ENCODE data around the gene CPT1B. TPM values are rescaled to one million over a fixed set of nuclear protein-coding genes. Genes with fewer than 3 reads are reported as not detected.

The CPT1B gene
- total and polyA plus RNA-seq, 10 of the 15 experiments (the other 5 are each of a cell fraction or from before 2014, with no cell fraction given), result 3.5 to 54.0 (median 21.7) TPM

DNA sequence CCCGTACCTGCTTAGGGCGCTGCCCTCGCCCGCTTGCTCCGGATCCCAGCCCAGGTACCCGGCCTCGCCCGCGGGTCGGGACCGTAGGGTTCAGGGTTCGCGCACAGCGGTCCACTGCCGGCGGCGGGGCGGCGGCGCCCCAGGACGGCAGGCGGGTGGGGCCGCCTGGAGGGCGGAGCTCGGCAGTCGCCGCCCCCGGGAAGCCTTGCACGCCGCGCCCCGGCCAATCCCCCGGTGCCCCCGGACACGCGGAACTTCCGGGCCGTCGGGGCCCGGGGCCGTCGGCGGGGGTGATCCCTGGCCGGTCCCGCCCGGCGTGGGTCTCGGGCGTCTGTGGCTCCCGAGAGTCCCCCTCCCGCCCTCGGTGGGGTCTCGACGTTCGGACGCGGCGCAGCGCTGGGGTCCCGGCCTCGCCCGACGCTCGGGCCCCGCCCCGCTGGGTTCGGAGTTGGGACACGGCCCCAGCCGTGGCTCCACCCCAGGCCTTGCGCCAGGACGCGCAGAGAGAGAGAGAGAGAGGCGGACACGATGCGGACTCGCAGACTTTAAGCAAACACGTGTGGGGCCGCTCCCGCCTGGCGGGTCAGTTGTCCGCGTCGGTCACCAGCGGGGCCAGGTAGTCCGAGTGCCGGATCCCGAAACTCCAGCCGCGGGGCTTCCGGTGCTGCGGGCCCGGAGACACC lies 48.2 kb downstream of the CPT1B start, which contains the start of gene TYMP (continued):
- TF ChIP-seq TCF12 (IDR thresholded peaks at IDR 0.05; ENCODE audit: low read depth, low read length) (no peak), CREM (IDR thresholded peaks at IDR 0.05; ENCODE audit: low read depth) (peak; percentile 4), SUZ12 (IDR thresholded peaks at IDR 0.05; ENCODE audit: unreplicated experiment) (no peak), RELA (IDR thresholded peaks at IDR 0.05; ENCODE audit: borderline replicate concordance, partially characterized antibody) (no peak), NR2C1 (IDR thresholded peaks at IDR 0.05) (peak; percentile 31; the same call in 1 of the 2 replicates), SREBF1 (IDR thresholded peaks at IDR 0.05; ENCODE audit: low read length) (no peak), RB1 (IDR thresholded peaks at IDR 0.05; ENCODE audit: borderline replicate concordance) (no peak; the same call in 1 of the 2 replicates)
- TF ChIP-seq, protein P1, sequence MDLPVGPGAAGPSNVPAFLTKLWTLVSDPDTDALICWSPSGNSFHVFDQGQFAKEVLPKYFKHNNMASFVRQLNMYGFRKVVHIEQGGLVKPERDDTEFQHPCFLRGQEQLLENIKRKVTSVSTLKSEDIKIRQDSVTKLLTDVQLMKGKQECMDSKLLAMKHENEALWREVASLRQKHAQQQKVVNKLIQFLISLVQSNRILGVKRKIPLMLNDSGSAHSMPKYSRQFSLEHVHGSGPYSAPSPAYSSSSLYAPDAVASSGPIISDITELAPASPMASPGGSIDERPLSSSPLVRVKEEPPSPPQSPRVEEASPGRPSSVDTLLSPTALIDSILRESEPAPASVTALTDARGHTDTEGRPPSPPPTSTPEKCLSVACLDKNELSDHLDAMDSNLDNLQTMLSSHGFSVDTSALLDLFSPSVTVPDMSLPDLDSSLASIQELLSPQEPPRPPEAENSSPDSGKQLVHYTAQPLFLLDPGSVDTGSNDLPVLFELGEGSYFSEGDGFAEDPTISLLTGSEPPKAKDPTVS (IDR thresholded peaks at IDR 0.05; ENCODE audit: low read depth, low read length), result no peak
- TF ChIP-seq, protein P2, sequence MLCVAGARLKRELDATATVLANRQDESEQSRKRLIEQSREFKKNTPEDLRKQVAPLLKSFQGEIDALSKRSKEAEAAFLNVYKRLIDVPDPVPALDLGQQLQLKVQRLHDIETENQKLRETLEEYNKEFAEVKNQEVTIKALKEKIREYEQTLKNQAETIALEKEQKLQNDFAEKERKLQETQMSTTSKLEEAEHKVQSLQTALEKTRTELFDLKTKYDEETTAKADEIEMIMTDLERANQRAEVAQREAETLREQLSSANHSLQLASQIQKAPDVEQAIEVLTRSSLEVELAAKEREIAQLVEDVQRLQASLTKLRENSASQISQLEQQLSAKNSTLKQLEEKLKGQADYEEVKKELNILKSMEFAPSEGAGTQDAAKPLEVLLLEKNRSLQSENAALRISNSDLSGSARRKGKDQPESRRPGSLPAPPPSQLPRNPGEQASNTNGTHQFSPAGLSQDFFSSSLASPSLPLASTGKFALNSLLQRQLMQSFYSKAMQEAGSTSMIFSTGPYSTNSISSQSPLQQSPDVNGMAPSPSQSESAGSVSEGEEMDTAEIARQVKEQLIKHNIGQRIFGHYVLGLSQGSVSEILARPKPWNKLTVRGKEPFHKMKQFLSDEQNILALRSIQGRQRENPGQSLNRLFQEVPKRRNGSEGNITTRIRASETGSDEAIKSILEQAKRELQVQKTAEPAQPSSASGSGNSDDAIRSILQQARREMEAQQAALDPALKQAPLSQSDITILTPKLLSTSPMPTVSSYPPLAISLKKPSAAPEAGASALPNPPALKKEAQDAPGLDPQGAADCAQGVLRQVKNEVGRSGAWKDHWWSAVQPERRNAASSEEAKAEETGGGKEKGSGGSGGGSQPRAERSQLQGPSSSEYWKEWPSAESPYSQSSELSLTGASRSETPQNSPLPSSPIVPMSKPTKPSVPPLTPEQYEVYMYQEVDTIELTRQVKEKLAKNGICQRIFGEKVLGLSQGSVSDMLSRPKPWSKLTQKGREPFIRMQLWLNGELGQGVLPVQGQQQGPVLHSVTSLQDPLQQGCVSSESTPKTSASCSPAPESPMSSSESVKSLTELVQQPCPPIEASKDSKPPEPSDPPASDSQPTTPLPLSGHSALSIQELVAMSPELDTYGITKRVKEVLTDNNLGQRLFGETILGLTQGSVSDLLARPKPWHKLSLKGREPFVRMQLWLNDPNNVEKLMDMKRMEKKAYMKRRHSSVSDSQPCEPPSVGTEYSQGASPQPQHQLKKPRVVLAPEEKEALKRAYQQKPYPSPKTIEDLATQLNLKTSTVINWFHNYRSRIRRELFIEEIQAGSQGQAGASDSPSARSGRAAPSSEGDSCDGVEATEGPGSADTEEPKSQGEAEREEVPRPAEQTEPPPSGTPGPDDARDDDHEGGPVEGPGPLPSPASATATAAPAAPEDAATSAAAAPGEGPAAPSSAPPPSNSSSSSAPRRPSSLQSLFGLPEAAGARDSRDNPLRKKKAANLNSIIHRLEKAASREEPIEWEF (IDR thresholded peaks at IDR 0.05; ENCODE audit: insufficient replicate concordance, low read depth, low read length), result no peak
- TF ChIP-seq, protein P3, sequence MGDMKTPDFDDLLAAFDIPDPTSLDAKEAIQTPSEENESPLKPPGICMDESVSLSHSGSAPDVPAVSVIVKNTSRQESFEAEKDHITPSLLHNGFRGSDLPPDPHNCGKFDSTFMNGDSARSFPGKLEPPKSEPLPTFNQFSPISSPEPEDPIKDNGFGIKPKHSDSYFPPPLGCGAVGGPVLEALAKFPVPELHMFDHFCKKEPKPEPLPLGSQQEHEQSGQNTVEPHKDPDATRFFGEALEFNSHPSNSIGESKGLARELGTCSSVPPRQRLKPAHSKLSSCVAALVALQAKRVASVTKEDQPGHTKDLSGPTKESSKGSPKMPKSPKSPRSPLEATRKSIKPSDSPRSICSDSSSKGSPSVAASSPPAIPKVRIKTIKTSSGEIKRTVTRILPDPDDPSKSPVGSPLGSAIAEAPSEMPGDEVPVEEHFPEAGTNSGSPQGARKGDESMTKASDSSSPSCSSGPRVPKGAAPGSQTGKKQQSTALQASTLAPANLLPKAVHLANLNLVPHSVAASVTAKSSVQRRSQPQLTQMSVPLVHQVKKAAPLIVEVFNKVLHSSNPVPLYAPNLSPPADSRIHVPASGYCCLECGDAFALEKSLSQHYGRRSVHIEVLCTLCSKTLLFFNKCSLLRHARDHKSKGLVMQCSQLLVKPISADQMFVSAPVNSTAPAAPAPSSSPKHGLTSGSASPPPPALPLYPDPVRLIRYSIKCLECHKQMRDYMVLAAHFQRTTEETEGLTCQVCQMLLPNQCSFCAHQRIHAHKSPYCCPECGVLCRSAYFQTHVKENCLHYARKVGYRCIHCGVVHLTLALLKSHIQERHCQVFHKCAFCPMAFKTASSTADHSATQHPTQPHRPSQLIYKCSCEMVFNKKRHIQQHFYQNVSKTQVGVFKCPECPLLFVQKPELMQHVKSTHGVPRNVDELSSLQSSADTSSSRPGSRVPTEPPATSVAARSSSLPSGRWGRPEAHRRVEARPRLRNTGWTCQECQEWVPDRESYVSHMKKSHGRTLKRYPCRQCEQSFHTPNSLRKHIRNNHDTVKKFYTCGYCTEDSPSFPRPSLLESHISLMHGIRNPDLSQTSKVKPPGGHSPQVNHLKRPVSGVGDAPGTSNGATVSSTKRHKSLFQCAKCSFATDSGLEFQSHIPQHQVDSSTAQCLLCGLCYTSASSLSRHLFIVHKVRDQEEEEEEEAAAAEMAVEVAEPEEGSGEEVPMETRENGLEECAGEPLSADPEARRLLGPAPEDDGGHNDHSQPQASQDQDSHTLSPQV (IDR thresholded peaks at IDR 0.05), result no peak
- TF ChIP-seq, protein P4, sequence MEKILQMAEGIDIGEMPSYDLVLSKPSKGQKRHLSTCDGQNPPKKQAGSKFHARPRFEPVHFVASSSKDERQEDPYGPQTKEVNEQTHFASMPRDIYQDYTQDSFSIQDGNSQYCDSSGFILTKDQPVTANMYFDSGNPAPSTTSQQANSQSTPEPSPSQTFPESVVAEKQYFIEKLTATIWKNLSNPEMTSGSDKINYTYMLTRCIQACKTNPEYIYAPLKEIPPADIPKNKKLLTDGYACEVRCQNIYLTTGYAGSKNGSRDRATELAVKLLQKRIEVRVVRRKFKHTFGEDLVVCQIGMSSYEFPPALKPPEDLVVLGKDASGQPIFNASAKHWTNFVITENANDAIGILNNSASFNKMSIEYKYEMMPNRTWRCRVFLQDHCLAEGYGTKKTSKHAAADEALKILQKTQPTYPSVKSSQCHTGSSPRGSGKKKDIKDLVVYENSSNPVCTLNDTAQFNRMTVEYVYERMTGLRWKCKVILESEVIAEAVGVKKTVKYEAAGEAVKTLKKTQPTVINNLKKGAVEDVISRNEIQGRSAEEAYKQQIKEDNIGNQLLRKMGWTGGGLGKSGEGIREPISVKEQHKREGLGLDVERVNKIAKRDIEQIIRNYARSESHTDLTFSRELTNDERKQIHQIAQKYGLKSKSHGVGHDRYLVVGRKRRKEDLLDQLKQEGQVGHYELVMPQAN (conservative IDR thresholded peaks at IDR 0.05), result peak; percentile 61; the same call in 1 of the 2 replicates
- TF ChIP-seq, protein P5, sequence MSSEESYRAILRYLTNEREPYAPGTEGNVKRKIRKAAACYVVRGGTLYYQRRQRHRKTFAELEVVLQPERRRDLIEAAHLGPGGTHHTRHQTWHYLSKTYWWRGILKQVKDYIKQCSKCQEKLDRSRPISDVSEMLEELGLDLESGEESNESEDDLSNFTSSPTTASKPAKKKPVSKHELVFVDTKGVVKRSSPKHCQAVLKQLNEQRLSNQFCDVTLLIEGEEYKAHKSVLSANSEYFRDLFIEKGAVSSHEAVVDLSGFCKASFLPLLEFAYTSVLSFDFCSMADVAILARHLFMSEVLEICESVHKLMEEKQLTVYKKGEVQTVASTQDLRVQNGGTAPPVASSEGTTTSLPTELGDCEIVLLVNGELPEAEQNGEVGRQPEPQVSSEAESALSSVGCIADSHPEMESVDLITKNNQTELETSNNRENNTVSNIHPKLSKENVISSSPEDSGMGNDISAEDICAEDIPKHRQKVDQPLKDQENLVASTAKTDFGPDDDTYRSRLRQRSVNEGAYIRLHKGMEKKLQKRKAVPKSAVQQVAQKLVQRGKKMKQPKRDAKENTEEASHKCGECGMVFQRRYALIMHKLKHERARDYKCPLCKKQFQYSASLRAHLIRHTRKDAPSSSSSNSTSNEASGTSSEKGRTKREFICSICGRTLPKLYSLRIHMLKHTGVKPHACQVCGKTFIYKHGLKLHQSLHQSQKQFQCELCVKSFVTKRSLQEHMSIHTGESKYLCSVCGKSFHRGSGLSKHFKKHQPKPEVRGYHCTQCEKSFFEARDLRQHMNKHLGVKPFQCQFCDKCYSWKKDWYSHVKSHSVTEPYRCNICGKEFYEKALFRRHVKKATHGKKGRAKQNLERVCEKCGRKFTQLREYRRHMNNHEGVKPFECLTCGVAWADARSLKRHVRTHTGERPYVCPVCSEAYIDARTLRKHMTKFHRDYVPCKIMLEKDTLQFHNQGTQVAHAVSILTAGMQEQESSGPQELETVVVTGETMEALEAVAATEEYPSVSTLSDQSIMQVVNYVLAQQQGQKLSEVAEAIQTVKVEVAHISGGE (CRISPR knock-in tag; IDR thresholded peaks at IDR 0.05), result no peak
